GM23248 (cell line): Measurements from ENCODE around the gene KRTAP9-1. TPM values are rescaled to one million over a fixed set of nuclear protein-coding genes. Genes with fewer than 3 reads are reported as not detected.
"Not testable (repeated sequence)": the region's sequence is repeated elsewhere in the genome, so short reads cannot be mapped to it uniquely, and the experiment has no call there.

ENCODE experiments used
- DNase-seq: peaks from one replicate; pipeline ENCODE4 v3.0.0-alpha.2; 2015
- H2AFZ ChIP-seq: fragments of 200-600 bp; sonication (generic); 2 replicates; pipeline ENCODE4 v1.6.1; 2016; ENCODE audit warnings: antibody characterized with exemption
- H3F3A ChIP-seq: fragments of 200-600 bp; sonication (generic); 2 replicates; pipeline ENCODE4 v1.6.1; 2016; ENCODE audit warnings: mild to moderate bottlenecking, antibody characterized with exemption, mixed run types; ENCODE audit not compliant: insufficient read depth
- H3K27ac ChIP-seq: fragments of 200-600 bp; sonication (generic); 2 replicates; pipeline ENCODE4 v1.5.1; 2016; ENCODE audit warnings: mild to moderate bottlenecking
- H3K27me3 ChIP-seq: fragments of 200-600 bp; sonication (generic); replicated peaks from 2 replicates; pipeline ENCODE4 v1.6.1; 2016; ENCODE audit warnings: mild to moderate bottlenecking; ENCODE audit not compliant: insufficient read depth
- H3K36me3 ChIP-seq: fragments of 200-600 bp; sonication (generic); 2 replicates; pipeline ENCODE4 v1.6.1; 2016; ENCODE audit warnings: low read depth, mild to moderate bottlenecking
- H3K4me1 ChIP-seq: fragments of 200-600 bp; sonication (generic); 2 replicates; pipeline ENCODE4 v1.6.1; 2016; ENCODE audit warnings: mild to moderate bottlenecking; ENCODE audit not compliant: insufficient read depth
- H3K4me2 ChIP-seq: fragments of 200-600 bp; sonication (generic); one replicate; pipeline ENCODE4 v1.6.1; 2016; ENCODE audit warnings: mild to moderate bottlenecking; ENCODE audit not compliant: unreplicated experiment
- H3K4me3 ChIP-seq: fragments of 200-600 bp; sonication (generic); 2 replicates; pipeline ENCODE4 v1.5.1; 2016; ENCODE audit warnings: mild to moderate bottlenecking
- H3K79me2 ChIP-seq: fragments of 200-600 bp; sonication (generic); 2 replicates; pipeline ENCODE4 v1.6.1; 2016; ENCODE audit warnings: mild to moderate bottlenecking; ENCODE audit not compliant: insufficient read depth
- H3K9ac ChIP-seq: fragments of 200-600 bp; sonication (generic); 2 replicates; pipeline ENCODE4 v1.6.1; 2016; ENCODE audit warnings: mild to moderate bottlenecking
- H3K9me2 ChIP-seq: fragments of 200-600 bp; sonication (generic); 2 replicates; pipeline ENCODE4 v1.6.1; 2016; ENCODE audit warnings: mixed run types, mild to moderate bottlenecking, moderate library complexity; ENCODE audit not compliant: insufficient read depth
- H3K9me3 ChIP-seq: fragments of 200-600 bp; sonication (generic); one replicate; pipeline ENCODE4 v1.6.1; 2017; ENCODE audit warnings: low read depth
- H4K20me1 ChIP-seq: fragments of 200-600 bp; sonication (generic); 2 replicates; pipeline ENCODE4 v1.6.0; 2016; ENCODE audit not compliant: insufficient read depth
- EZH2 ChIP-seq: fragments of 200-600 bp; sonication (generic); IDR thresholded peaks from 2 replicates; pipeline ENCODE4 v1.6.1; 2018; ENCODE audit warnings: antibody characterized with exemption, mild to moderate bottlenecking; ENCODE audit not compliant: insufficient read depth, poor library complexity, severe bottlenecking
- EZH2phosphoT487 ChIP-seq: fragments of 200-600 bp; sonication (generic); IDR thresholded peaks from 2 replicates; pipeline ENCODE4 v1.6.1; 2018; ENCODE audit warnings: antibody characterized with exemption, moderate library complexity, mild to moderate bottlenecking, low read depth; ENCODE audit not compliant: insufficient read depth
- WGBS, 2 experiments: methylation state at CpG; one replicate each; pipeline ENCODE4 v1.1.6; 2015 to 2017; ENCODE audit warnings: low lambda C conversion rate in 2 of 2, low coverage in 1 of 2; ENCODE audit errors: missing lambda C conversion rate in 2 of 2; 5-methylcytosine and 5-hydroxymethylcytosine counted together
- in situ Hi-C: fragments of 300-500 bp; cut with MboI; formaldehyde crosslinking; loops from 2 replicates; pipeline ENCODE4 v1.15.0; 2020
- polyA plus RNA-seq: library from polyadenylated mRNA; unstranded; fragments of >200 nt; fragmentation: Nextera tagmentation; extraction: Ambion mirVana; gene quantifications from 2 replicates; pipeline ENCODE4 v1.2.1, GENCODE V29; 2016
- total RNA-seq: library from RNA; depleted of rRNA; stranded (reverse); fragments of >200 nt; shearing (Covaris generic); gene quantifications from 2 replicates; pipeline ENCODE4 v1.2.3, GENCODE V29; 2014

The KRTAP9-1 gene
- total and polyA plus RNA-seq, 2 experiments from 2014 or later = not detected

- TF ChIP-seq EZH2phosphoT487 = no peak
- no peak for TF ChIP-seq EZH2
- H3K36me3 ChIP-seq = no peaks in the 10 kb centered on the region
- H3K27ac ChIP-seq = no peak overlapping the region
- no peak overlapping the region for H3K4me2 ChIP-seq
- DNase-seq = no peak
- no peak overlapping the region for H3K4me3 ChIP-seq
- no peaks in the 10 kb centered on the region for H3K27me3 ChIP-seq
- H3K79me2 ChIP-seq = no peaks in the 10 kb centered on the region
- H3K9me2 ChIP-seq = no peaks in the 10 kb centered on the region
- 82 to 90% methylated on average over 2 of the region's 2 CpGs for WGBS, 2 experiments
- peaks cover 12% of the 10 kb centered on the region for H3F3A ChIP-seq
- no peak overlapping the region for H3K9ac ChIP-seq
- in situ Hi-C loops = no loop called here
- H4K20me1 ChIP-seq = no peaks in the 10 kb centered on the region
- no peak overlapping the region for H2AFZ ChIP-seq
- peaks cover 13% of the 10 kb centered on the region for H3K4me1 ChIP-seq
- H3K9me3 ChIP-seq = no peaks in the 10 kb centered on the region
Measured at GRCh38 chr17:41145261-41145660, 44.4 kb upstream of the KRTAP9-1 start.

DNA sequence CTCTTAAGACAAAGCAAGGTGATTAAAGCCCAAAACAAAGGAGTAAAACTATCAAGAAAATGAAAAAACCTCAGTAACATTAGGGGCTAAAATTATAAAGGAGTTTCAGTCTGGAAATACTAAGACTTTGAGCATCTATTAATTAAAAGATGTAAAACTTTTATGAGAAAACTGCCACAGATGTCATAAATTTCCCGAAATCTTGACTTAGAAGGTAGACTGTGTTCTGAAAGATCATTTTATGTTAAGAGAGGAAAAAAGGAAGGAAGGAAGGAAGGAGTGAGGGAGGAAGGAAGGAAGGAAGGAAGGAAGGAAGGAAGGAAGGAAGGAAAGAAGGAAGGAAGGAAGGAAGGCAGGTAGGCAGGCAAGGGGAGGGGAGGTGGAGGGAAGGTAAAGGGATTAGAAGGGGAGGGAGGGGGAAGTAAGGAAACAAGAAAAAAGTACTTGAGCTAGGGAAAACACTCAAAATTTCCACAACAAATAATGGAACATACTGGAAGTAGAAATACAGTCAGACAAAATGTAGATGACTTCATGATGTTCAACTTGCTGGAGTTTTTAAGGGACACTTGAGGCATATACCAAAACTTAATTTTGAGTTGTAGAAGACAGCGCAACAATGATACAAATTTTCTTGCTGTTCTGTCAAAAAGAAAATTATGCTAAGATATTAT is 42.0 kb upstream of the KRTAP9-1 start:
- Histone ChIP-seq H3K9ac (no peak overlapping the region), H4K20me1 (no peaks in the 10 kb centered on the region), H3F3A (no peaks in the 10 kb centered on the region), H3K9me2 (no peaks in the 10 kb centered on the region), H3K9me3 (no peaks in the 10 kb centered on the region), H3K27ac (no peak overlapping the region), H3K4me3 (no peak overlapping the region), H3K4me2 (no peak overlapping the region), H3K4me1 (no peaks in the 10 kb centered on the region), H3K27me3 (no peaks in the 10 kb centered on the region), H3K36me3 (no peaks in the 10 kb centered on the region), H3K79me2 (no peaks in the 10 kb centered on the region), H2AFZ (no peak overlapping the region)
- TF ChIP-seq EZH2phosphoT487 (no peak), EZH2 (no peak)
- WGBS, 2 experiments = 86 to 88% methylated on average over 2 of the region's 2 CpGs
- in situ Hi-C loops = no loop called here
- DNase-seq = no peak

DNA sequence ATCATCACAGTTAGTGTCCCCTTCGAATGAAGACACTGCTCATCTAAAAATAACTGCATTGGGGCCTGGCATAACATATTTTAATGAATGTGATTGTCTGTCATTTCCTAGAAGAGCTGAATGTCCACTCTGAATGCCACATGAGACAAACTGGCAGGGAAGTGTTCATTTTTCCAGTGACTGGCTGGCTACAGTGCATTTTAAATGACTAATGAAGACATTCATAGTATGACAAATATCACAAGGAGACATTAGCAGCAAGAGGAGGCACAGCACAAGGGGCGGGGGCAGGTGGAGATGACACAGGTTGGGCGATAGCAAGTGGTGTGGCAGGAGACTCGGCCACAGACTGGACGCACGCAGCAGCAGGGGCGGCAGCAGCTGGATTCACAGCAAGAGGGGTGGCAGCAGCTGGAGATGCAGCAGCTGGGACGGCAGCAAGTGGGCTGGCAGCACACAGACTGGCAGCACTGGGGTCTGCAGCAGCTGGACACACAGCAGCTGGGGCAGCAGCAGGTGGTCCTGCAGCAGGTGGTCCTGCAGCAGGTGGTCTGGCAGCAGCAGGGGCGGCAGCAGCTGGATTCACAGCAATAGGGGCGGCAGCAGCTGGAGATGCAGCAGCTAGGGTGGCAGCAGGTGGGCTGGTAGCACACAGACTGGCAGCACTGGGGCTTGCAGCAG is 40.6 kb upstream of the KRTAP9-1 start:
- H4K20me1 ChIP-seq, H3K4me1 ChIP-seq, H3K9me2 ChIP-seq, H3K4me2 ChIP-seq, DNase-seq, H3K27ac ChIP-seq, H2AFZ ChIP-seq, H3K9me3 ChIP-seq, H3K79me2 ChIP-seq, H3K36me3 ChIP-seq, H3K4me3 ChIP-seq, in situ Hi-C loops, H3K9ac ChIP-seq, H3K27me3 ChIP-seq, H3F3A ChIP-seq: not testable (repeated sequence)
- WGBS, 2 experiments = 74 to 75% methylated on average over 10 of the region's 10 CpGs

- H3K79me2 ChIP-seq = no peaks in the 10 kb centered on the region
- H3K36me3 ChIP-seq = no peaks in the 10 kb centered on the region
- no peaks in the 10 kb centered on the region for H3K9me2 ChIP-seq
- no peaks in the 10 kb centered on the region for H3K9me3 ChIP-seq
- no peak within 1 kb of the TSS for H3K4me3 ChIP-seq
- no peak within 1 kb of the TSS for H2AFZ ChIP-seq
- H3K9ac ChIP-seq = no peak within 1 kb of the TSS
- H3F3A ChIP-seq = no peaks in the 10 kb centered on the region
- TF ChIP-seq EZH2phosphoT487 (no peak), EZH2 (no peak)
- H3K27ac ChIP-seq = no peak within 1 kb of the TSS
- H4K20me1 ChIP-seq = no peaks in the 10 kb centered on the region
- in situ Hi-C loops = no loop called here
- no peak for DNase-seq
- 43 to 72% methylated on average over 2 of the region's 2 CpGs for WGBS, 2 experiments
- no peaks in the 10 kb centered on the region for H3K4me1 ChIP-seq
- no peaks in the 10 kb centered on the region for H3K27me3 ChIP-seq
- H3K4me2 ChIP-seq = no peak within 1 kb of the TSS
Measured at GRCh38 chr17:41149652-41149985, 40.1 kb upstream of the KRTAP9-1 start, which contains the start of gene KRTAP4-5. TSS of gene KRTAP4-5 (minus strand) at chr17:41149825. CDS start at chr17:41149767, 58 bp downstream.
